GM19468 (cell line): ENCODE results near the gene OR6B1.

Experiments
- ATAC-seq: cut with Tn5 transposase; IDR thresholded peaks from one replicate; pipeline ENCODE4 v1.9.1; 2021; ENCODE audit warnings: mild to moderate bottlenecking, moderate library complexity, moderate number of reproducible peaks; ENCODE audit not compliant: unreplicated experiment; ENCODE audit errors: extremely low read depth

The OR6B1 gene

DNA sequence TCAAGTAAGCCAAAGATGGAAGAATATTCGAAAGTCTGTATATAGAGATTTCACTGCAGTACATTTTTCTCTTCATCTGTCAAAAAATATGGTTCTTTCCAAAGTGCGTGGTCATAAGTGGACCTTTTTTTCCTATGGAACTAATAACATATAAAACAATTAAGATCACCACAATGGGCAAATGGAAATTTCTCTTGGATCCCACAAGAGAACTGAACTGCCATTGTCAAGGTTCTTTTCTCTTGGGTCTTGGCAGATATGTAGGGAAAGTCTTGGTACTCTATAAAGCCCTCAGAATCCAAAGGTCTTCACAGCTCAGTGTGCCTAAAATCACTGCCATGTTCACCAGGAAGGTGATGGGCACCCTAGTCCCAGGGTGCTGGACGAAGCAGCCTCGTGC, at the start of gene OR6B1:
TSS of gene OR6B1 (plus strand) at position 301 of the 400 bp plus-strand sequence. CDS start 3,677 bp downstream, outside the sequence.
- ATAC-seq, result no peak

DNA sequence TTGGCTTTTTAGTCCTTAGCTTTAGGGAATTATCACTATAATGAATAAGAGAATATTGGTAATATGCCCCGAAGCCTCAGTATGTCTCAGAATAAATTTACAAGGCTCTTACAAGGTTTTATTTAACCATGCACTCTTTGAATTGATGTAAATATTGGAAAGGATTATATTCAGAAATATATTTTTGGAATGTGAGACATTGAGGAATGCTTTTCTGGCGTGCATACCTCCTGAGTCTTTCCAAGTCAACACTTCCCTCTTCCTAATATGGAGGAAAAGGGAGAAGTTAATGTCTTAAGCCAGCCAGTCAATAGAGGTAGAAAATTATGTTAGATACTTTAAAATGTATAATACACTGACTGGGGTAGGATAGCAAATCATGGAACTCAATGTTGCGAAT, 46.7 kb upstream of the OR6B1 start:
- no peak for ATAC-seq

DNA sequence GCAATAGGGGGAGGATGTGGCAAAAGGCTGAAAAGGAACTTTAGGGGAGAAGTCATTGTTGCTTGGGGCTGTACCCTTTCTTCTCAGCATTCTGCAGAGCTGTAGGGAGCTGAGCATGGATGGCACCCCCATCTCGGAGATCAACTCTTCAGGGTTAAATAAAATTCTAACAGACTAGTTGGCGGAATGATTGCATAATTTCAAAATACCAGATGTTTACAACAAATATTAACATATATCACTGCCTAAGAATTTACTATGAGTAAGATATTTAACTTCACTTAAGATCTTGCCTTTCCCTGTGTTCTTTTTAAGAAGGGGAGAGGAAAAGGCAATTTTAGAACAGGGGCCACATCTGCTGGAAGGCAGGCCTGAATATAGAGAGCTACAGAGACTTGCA, 46.0 kb upstream of the OR6B1 start:
- ATAC-seq, result no peak

- ATAC-seq, result no peak
Measured at GRCh38 chr7:143954544-143954943, 45.6 kb upstream of the OR6B1 start, which contains the start of gene OR2F1. OR2F1 (plus strand) TSS chr7:143954844; CDS start chr7:143959971, 5,127 bp downstream.

- ATAC-seq, result no peak
Measured at GRCh38 chr7:143958781-143959180, 41.3 kb upstream of the OR6B1 start.

GRCh38 chr7:143960813-143961610, 39.1 kb upstream of the OR6B1 start:
- no peak for ATAC-seq

DNA sequence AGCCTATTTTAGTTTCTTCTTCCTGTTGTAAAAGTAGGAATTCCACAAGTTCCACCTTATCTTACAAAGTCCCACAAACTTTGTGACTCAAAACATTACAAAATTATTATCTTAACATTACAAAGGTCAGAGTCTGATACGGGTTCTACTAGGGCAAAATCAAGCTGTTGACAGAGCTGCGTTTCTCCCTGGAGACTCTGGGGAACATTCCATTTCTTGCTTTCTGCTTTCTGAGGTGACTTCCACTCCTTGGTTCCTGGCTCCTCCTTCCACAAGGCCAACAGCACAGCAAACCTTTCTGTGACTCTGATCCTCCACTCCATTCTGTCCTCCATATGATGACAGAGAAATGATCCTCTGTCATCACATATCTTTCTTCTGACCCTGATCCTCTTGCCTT, 34.8 kb upstream of the OR6B1 start:
- no peak for ATAC-seq

- no peak for ATAC-seq
Measured at GRCh38 chr7:143967398-143967797, 32.7 kb upstream of the OR6B1 start.

GRCh38 chr7:143973870-143974416, 26.2 kb upstream of the OR6B1 start:
- no peak for ATAC-seq

DNA sequence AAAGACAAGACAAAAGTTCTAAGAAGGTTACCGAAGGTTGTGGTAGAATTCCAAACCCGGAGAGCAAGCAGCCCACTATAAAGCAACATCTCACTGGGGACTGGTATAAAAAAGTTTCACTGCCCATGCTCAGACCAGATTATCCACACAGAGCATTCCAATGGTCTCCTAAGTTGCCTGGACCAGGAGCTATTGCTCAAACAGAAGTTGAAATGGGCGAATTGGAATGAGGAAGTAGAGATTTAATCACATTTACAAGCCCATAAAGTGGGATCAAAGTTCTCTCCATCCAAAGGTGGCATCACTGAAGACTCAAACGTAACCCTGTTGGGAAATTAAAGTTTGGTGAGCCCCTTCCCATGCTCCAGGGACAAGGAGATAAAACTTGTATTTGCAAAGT, 25.7 kb upstream of the OR6B1 start:
- ATAC-seq, result no peak

- no peak for ATAC-seq
Measured at GRCh38 chr7:143975617-143976016, 24.5 kb upstream of the OR6B1 start.

- ATAC-seq, result no peak
Measured at GRCh38 chr7:143978585-143978984, 21.5 kb upstream of the OR6B1 start.

GRCh38 chr7:143979359-143979758, 20.8 kb upstream of the OR6B1 start:
- no peak for ATAC-seq

DNA sequence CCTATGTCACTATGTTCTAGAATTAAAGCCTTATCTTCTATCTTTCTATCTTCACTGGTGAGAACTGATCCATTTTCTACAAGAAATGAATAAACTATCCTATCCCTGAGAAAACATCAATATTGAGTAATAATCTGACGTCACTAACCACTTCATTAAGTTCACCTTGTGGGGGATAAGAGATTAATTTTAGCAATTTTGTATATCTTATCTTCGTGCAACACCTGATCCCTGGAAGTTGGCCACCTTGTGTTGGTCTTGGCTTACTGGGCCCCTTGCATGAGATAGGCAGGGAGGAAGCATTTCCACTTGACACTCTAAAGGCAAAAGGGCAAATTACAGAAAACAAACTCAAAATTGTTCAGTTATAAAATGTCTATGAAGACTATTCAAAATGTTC, 20.1 kb upstream of the OR6B1 start:
- no peak for ATAC-seq

DNA sequence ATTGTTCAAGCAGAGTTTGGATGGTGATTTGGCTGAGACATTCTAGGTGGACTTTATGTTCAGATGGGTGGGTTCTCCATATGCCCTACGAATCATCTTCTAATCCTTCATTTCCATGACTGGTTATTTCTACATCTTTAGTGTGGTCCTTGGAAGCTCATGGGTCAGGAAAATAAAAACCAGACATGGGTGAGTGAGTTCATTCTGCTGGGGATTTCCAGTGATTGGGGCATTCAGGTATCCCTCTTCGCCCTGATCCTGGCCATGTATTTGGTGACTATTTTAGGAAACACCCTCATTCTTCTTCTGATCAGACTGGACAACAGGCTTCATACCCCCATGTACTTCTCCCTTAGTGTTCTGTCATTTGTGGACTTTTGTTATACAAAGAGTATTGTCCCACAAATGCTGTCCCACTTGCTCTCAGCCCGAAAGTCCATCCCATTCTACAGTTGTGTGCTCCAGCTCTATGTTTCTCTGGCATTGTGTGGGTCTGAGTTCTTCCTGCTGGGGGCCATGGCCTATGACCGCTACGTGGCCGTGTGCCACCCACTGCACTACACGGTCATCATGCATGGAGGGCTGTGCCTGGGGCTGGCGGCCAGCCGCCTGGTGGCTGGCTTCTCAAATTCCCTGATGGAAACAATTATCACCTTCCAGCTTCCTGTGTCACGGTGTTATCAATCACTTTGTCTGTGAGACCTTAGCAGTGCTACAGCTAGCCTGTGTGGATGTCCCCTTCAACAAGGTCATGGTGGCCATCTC, 19.2 kb upstream of the OR6B1 start:
- ATAC-seq, result no peak

- no peak for ATAC-seq
Measured at GRCh38 chr7:143983960-143984359, 16.2 kb upstream of the OR6B1 start.

DNA sequence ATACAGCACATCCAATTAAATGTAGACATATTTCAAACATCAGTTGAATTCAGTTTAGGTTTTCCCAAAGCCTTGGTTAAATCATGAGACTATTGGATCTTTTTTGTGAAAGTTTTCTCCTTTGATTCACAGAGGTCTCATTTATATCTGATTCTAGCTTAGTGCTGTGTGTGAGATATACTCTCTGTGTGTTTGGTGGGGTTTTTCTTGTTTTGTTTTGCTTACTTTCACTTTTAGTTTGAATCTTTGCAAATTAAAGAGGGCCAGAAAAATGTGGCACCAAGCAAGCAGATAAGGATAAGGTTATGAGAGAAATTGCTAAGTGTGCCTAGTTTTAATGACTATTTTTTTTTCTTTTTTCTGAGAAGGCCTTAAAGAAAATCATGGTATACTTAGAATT, 12.6 kb upstream of the OR6B1 start:
- no peak for ATAC-seq

- no peak for ATAC-seq
Measured at GRCh38 chr7:143988976-143989745, 11.0 kb upstream of the OR6B1 start.

DNA sequence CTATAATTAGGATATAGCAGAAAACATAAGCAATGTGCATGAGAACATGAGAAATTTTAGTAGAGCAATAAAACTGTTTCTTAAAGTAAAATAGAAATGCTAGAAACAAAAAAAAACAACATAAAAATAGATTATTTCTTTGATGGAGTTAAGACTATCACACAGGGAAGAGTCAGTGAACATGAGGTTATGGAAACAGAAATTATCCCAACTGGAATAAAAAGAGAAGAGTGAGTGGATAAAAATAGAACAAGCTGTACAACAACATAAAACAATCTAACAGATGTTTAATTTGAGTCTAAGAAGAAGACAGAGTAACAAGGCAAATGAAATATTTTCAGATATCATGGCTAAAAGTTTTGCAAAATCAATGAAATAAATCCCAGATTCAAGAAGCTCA, 7.5 kb upstream of the OR6B1 start:
- ATAC-seq, result no peak

DNA sequence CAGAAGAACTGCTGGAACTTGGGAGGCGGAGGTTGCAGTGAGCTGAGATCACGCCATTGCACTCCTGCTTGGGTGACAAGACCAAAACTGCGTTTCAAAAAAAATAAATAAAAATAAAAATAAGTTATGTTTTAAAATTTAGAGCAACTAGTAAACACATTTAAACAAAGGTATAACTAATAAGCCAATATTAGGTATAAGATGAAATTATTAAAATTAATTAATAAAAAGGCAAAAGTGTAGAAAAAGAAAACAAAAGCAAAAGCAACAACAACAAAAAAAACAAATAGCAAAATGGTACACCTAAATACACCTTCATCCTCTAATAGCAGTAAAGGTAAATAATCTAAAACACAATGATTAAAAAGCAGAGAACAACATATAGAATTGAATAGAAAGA, 6.2 kb upstream of the OR6B1 start:
- no peak for ATAC-seq
